Progenitor cell of endocrine pancreas (in vitro differentiated cells): Measurements from ENCODE around the gene BMPR1A. TPM values are rescaled to one million over a fixed set of nuclear protein-coding genes. Genes with fewer than 3 reads are reported as not detected.
"Not testable (repeated sequence)": the region's sequence is repeated elsewhere in the genome, so short reads cannot be mapped to it uniquely, and the experiment has no call there.

Experiments used
- DNase-seq: peaks from one replicate; pipeline ENCODE4 v3.0.0; 2021; ENCODE audit warnings: low spot score; ENCODE audit not compliant: unreplicated experiment
- H3K27ac Mint-ChIP-seq: 2 replicates; pipeline ENCODE4 v1.8.0; 2021; ENCODE audit warnings: mild to moderate bottlenecking, moderate library complexity, mixed read lengths
- H3K27me3 Mint-ChIP-seq: 2 replicates; pipeline ENCODE4 v1.8.0; 2021; ENCODE audit warnings: mixed read lengths
- H3K36me3 Mint-ChIP-seq: 2 replicates; pipeline ENCODE4 v1.8.0; 2022; ENCODE audit warnings: mixed read lengths; ENCODE audit not compliant: insufficient read depth
- H3K4me1 Mint-ChIP-seq: 2 replicates; pipeline ENCODE4 v1.8.0; 2021; ENCODE audit warnings: low read depth, mixed read lengths
- H3K4me3 Mint-ChIP-seq: 2 replicates; pipeline ENCODE4 v1.8.0; 2021; ENCODE audit warnings: low read depth, mild to moderate bottlenecking, moderate library complexity, mixed read lengths
- H3K9me3 Mint-ChIP-seq: 2 replicates; pipeline ENCODE4 v1.8.0; 2021; ENCODE audit warnings: low read depth, mixed read lengths
- CTCF ChIP-seq: fragments of 200-600 bp; sonication (generic); IDR thresholded peaks from one replicate; pipeline ENCODE4 v1.5.0; 2021; ENCODE audit warnings: antibody characterized with exemption, mild to moderate bottlenecking; ENCODE audit not compliant: unreplicated experiment
- total RNA-seq: library from RNA; stranded (reverse); gene quantifications from 2 replicates; pipeline ENCODE4 v1.2.1, GENCODE V29; 2021

Gene BMPR1A
- total RNA-seq, 1 donor from 2014 or later = 89.7 TPM

- no peak overlapping the region for H3K4me3 Mint-ChIP-seq
- TF ChIP-seq CTCF = no peak
- H3K4me1 Mint-ChIP-seq = peaks cover 18% of the 10 kb centered on the region
- H3K27me3 Mint-ChIP-seq = peaks cover 7% of the 10 kb centered on the region
- DNase-seq = no peak
- H3K36me3 Mint-ChIP-seq = peaks cover 8% of the 10 kb centered on the region
- peaks cover 13% of the 10 kb centered on the region for H3K9me3 Mint-ChIP-seq
- H3K27ac Mint-ChIP-seq = no peak overlapping the region
These were observed 193.9 kb downstream of the BMPR1A start for GRCh38 chr10:86950349-86950748.

- no peak for DNase-seq
- H3K4me1 Mint-ChIP-seq = peaks cover 18% of the 10 kb centered on the region
- no peak for TF ChIP-seq CTCF
- H3K36me3 Mint-ChIP-seq = peaks cover 8% of the 10 kb centered on the region
- peaks cover 7% of the 10 kb centered on the region for H3K27me3 Mint-ChIP-seq
- H3K27ac Mint-ChIP-seq = no peak overlapping the region
- no peak overlapping the region for H3K4me3 Mint-ChIP-seq
- peaks cover 13% of the 10 kb centered on the region for H3K9me3 Mint-ChIP-seq
These were observed 194.9 kb downstream of the BMPR1A start for GRCh38 chr10:86951184-86951761.

- peak overlapping the region; percentile 11 for H3K4me3 Mint-ChIP-seq
- DNase-seq = no peak
- H3K36me3 Mint-ChIP-seq = peaks cover 8% of the 10 kb centered on the region
- TF ChIP-seq CTCF = no peak
- H3K27ac Mint-ChIP-seq = peak overlapping the region; percentile 66
- H3K27me3 Mint-ChIP-seq = peaks cover under 1% of the 10 kb centered on the region
- H3K9me3 Mint-ChIP-seq = peaks cover 13% of the 10 kb centered on the region
- peaks cover 20% of the 10 kb centered on the region for H3K4me1 Mint-ChIP-seq
These were observed 195.7 kb downstream of the BMPR1A start for GRCh38 chr10:86952106-86952505.

GRCh38 chr10:86952697-86953096 is 196.3 kb downstream of the BMPR1A start:
- H3K27me3 Mint-ChIP-seq, H3K36me3 Mint-ChIP-seq, H3K27ac Mint-ChIP-seq, H3K4me3 Mint-ChIP-seq, DNase-seq: not testable (repeated sequence)
- Mint-ChIP-seq H3K4me1 (peaks cover 20% of the 10 kb centered on the region), H3K9me3 (peaks cover 13% of the 10 kb centered on the region)

- peak overlapping the region; percentile 29 for H3K4me3 Mint-ChIP-seq
- peak overlapping the region; percentile 88 for H3K27ac Mint-ChIP-seq
- H3K36me3 Mint-ChIP-seq = peaks cover 8% of the 10 kb centered on the region
- DNase-seq = no peak
- H3K4me1 Mint-ChIP-seq = peaks cover 25% of the 10 kb centered on the region
- H3K27me3 Mint-ChIP-seq = no peaks in the 10 kb centered on the region
- TF ChIP-seq CTCF = no peak
- H3K9me3 Mint-ChIP-seq = peaks cover 9% of the 10 kb centered on the region
These were observed 197.6 kb downstream of the BMPR1A start for GRCh38 chr10:86953747-86954680.
